Caki2 (cell line): ENCODE results near the gene CCNK. TPM values are rescaled to one million over a fixed set of nuclear protein-coding genes. Genes with fewer than 3 reads are reported as not detected.

Experiments used
- DNase-seq: peaks from one replicate; pipeline ENCODE4 v3.0.0-alpha.2; 2015; ENCODE audit warnings: low read depth
- in situ Hi-C: cut with HindIII; loops from 2 replicates; pipeline ENCODE4 v1.10.0; 2016; ENCODE audit warnings: low sequenced_read_pairs, low pct_unique_long_range_greater_than_20kb, mixed read lengths
- total RNA-seq: library from RNA; depleted of rRNA; stranded (reverse); fragments of >200 nt; shearing (Covaris generic); gene quantifications from 2 replicates; pipeline ENCODE4 v1.2.3, GENCODE V29; 2014; ENCODE audit warnings: low replicate concordance; rRNA removed

The CCNK gene
- total RNA-seq, 1 experiment from 2014 or later, result 18.0 TPM

GRCh38 chr14:99554757-99555531, 73.7 kb downstream of the CCNK start:
- DNase-seq, result no peak
- in situ Hi-C loops, result no loop called here

DNA sequence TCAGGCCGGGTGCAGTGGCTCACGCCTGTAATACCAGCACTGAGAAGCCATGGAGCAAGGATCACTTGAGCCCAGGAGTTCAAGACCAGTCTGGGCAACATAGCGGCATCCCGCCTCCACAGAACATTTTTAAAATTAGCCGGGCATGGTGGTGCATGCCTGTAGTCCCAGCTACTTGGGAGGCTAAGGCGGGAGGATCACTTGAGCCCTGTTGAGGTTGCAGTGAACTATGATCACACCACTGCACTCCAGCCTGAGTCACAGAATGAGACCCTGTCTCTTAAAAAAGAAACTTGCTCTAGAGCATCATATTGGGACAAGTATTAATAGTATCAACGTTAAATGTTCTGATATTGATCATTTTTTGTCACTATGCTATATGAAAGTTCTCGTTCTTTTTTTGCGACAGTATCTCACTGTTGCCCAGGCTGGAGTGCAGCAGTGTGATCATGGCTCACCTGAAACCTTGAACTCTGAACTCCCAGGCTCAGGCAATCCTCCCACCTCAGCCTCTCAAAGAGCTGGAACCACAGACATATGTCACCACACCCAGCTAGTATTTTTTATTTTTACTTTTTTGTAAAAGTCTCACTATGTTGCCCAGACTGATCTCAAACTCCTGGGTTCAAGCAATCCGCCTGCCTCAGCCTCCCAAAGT, 75.1 kb downstream of the CCNK start:
- no peak for DNase-seq
- in situ Hi-C loops, result no loop called here

- no peak for DNase-seq
- in situ Hi-C loops, result no loop called here
These were observed 78.2 kb downstream of the CCNK start for GRCh38 chr14:99559286-99559990.

- in situ Hi-C loops, result no loop called here
These were observed 79.2 kb downstream of the CCNK start for GRCh38 chr14:99560403-99560802.

GRCh38 chr14:99560922-99561683, 79.9 kb downstream of the CCNK start:
- in situ Hi-C loops, result no loop called here
- no peak for DNase-seq

More at GRCh38 chr14:99560403-99560802, 79.2 kb downstream of the CCNK start:
- DNase-seq, result no peak

DNA sequence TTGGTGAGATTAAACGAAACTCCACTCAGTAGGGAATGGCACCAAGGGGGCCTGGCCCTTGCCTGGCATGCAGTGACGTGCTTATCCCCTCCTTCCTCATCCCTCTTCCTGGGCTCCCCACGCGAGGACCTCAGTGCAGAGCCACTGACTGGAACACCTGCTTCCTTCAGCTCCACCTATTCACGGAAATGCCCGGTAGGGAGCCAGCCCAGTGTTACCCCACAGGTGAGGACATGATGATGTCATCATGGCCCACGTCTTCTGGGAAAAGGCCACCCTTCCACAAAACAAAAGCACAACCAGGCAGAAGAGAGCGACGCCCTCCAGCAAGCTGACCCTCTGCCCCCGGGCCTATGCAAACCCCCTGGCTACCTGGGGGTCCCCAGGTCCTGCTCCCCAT, 80.7 kb downstream of the CCNK start:
- no peak for DNase-seq
- in situ Hi-C loops, result no loop called here

Other genes with a start within 250 kb of the CCNK start
- 0.03 TPM in 1 of 2 replicates, not detected in the other for gene BCL11B, start 209.2 kb upstream of the CCNK start, total RNA-seq
- 27.9 and 38.1 TPM in 2 replicates for gene SETD3, start 550 bp upstream of the CCNK start, total RNA-seq
- 21.6 and 28.3 TPM in 2 replicates for gene CCDC85C, start 122.8 kb downstream of the CCNK start, total RNA-seq
- gene HHIPL1, start 163.7 kb downstream of the CCNK start, total RNA-seq, result 0.03 TPM in 1 of 2 replicates, not detected in the other
- gene CYP46A1, start 202.9 kb downstream of the CCNK start, total RNA-seq, result not detected in 2 replicates